Measurements from ENCODE around the gene MAML3. TPM values are rescaled to one million over a fixed set of nuclear protein-coding genes. Genes with fewer than 3 reads are reported as not detected.

Gene MAML3
- total RNA-seq, 1 experiment from 2014 or later, result 2.4 TPM

DNA sequence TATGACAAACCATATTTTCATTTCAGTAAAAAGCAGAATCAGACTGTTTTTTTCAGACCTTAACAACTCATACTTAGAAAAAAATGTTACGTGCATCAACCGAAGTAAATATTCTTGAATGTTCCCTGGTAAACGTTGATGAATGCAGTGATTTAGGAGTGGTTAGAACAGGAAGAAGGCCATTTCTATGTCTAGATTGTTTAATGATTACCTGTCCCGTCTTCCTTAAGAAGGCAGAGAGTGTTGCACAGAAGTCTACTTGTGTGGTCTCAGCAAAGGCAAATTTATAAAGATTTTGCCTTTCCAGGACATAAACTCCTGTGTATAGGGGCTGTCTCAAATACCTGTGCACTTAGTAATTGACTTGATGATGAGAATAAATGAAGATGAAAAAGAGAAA, 353.9 kb downstream of the MAML3 start:
- DNase-seq (ENCODE audit: low read depth, low spot score), result no peak
- in situ Hi-C loops (cut with HindIII; ENCODE audit: low pct_unique_long_range_greater_than_20kb, low sequenced_read_pairs), result no loop called here

DNA sequence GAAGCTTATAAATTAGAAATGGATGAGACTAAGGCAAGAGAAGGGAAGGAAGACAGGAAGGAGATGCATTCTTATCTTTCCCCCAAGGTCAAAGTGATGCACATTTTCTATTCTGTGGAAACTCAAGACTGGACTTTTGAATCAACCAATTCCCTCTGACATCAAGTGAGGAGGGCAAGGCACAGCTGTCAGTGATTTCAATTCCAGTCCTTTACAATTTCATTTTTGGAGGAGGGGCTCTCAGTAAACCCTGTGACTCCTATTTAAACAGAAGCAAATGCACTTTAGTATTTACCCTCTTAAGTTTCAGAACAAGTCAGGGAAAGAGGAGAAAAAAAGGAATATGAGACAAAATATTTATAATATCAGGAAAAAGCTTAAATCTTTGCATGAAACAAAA, 354.4 kb downstream of the MAML3 start:
- in situ Hi-C loops (cut with HindIII; ENCODE audit: low pct_unique_long_range_greater_than_20kb, low sequenced_read_pairs), result no loop called here

DNA sequence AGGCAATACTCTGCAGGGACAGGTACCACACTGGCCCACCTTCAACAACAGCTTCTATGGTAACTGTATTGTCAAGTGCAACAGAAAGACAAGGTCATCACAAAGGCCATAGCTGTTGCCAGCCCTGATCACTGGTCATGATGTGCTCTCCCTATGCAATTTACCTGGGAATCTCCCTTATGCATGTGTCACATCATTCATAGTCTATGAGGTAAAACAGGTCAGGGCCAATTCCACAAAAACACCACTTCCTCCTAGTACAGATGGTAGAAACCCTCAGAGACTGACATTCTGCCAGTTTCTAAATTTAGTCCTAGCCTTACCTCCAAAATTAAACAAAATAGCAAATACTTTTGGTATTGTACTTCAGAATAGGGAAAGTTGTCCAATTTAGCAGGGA, 355.5 kb downstream of the MAML3 start:
- DNase-seq (ENCODE audit: low read depth, low spot score), result no peak
- in situ Hi-C loops (cut with HindIII; ENCODE audit: low pct_unique_long_range_greater_than_20kb, low sequenced_read_pairs), result no loop called here

More for the DNA sequence above, 354.4 kb downstream of the MAML3 start:
- DNase-seq (ENCODE audit: low read depth, low spot score), result no peak

DNA sequence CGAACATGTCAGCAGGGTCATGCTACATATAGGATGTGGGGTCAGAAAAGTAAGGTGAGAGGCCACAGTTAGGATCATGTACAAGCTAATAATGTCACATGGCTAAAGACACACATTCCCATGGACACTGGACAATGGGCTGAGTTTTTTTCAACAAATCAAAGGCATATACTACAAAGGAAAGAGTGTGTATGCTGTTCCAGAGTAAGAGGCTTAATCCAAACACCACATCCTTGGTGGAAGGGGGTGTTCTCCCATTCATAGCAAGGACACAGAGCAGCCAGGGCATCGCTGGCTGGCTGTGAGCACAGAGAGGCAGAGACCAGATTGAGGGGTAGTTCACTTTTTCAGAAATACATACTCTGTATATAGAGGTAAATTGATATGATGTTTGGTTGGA, 356.7 kb downstream of the MAML3 start:
- in situ Hi-C loops (cut with HindIII; ENCODE audit: low pct_unique_long_range_greater_than_20kb, low sequenced_read_pairs), result no loop called here
- DNase-seq (ENCODE audit: low read depth, low spot score), result peak; percentile 50

DNA sequence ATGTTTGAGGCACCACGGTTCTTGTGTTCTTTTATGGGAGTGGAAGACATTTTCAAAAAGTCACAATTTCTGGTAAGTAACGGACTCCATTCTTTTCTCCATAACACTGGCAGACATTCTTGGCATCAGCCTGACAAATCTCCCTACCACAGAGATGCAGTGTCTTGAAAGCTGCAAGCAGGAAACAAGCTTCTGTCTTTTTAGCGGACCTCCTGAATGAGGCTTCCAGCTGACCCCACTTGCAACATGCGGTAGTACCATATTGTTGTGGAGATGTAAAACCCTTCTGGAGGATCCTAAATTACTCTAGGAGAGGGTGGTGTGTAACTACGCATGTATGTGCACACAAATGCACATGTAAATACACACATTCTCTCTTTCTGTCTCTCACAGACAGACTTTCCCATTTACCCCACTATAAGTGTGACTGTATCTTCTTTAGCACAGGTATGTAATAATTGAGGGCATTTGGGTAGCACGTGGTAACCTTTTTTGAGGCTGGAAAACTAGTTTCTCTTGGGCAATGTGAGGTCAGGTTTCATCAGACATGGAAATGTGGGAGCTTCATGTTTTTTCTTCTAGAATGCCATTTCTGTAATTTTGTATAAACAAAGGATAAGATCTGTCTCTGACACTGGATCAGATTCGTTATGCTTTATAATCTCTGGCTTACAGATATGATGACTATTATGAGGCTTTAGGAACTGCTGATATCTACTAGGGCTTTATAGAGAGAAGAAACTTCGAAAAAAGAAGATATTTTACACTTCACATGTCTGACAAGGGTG, 358.3 kb downstream of the MAML3 start:
- no peak for DNase-seq (ENCODE audit: low read depth, low spot score)
- in situ Hi-C loops (cut with HindIII; ENCODE audit: low pct_unique_long_range_greater_than_20kb, low sequenced_read_pairs), result no loop called here

DNA sequence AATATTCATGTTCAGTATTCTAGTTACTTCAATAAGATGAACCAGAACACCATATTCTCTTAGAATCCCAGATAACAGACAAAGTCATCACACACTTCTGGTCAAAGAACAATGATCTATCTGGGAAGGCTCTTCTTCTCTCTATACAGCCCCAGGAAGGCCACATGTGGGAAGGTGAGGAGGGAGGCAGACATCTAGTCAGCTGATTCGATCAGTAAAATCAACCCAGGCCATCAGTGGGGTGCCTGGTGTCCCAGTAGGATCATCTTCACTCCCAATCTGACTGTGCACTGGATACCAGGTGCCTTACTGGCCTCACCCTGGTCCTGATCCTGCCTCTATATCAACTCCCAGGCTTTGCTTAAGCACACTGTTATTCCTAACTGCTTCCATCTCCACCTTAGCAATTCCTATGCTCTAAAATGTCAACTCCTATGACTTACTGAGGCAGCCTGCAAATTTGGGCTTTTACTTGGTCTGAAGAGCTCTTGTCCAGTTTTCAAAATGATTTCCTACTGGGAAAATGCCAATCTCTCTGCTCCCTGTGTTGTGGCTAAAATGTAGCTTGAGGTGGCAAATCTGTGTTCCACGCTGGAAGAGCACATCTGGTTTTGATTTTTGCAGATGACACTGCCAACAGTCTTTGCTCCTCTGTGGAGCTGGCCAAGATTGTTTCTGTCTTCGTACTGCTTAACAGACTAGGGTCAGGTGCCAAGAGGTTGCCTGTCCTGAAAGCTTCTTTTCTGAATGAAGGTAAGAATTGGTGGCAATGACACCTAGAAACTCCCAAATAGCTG, 359.6 kb downstream of the MAML3 start:
- DNase-seq (ENCODE audit: low read depth, low spot score), result no peak
- in situ Hi-C loops (cut with HindIII; ENCODE audit: low pct_unique_long_range_greater_than_20kb, low sequenced_read_pairs), result no loop called here

DNA sequence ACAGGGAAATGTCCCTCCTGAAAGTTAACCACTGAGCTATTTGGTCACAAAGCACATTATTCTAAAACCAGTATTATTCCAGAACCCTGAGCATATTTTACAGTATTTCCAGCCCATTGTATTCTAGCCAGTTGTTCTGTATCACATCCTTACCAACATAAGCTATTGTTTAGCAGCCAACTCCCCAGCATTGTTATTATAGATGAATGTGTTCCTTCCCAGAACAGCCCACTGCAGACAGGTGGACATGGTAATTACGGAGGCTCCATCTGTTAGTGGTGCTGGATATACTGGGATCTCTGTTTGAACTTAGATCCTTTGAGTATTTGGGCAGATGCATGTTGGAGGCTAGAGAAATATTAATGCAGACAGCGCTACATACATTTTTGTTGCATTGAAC, 362.3 kb downstream of the MAML3 start:
- in situ Hi-C loops (cut with HindIII; ENCODE audit: low pct_unique_long_range_greater_than_20kb, low sequenced_read_pairs), result no loop called here

DNA sequence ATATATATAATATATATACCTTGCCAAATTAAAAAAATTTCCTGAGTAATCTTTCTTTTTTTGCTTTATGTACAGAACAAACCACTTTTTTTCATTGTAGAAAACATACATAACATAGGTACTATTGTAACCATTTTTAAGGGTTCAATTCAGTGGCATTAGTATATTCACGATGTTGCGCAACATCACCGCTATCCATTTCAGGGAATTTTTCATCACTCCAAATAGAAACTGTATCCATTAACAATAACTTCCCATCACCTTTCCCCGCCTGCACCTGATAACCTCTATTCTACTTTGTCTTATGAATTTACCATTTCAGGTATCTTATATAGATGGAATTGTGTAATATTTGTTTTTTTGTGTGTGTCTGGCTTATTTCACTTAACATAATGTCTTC, 363.7 kb downstream of the MAML3 start:
- in situ Hi-C loops (cut with HindIII; ENCODE audit: low pct_unique_long_range_greater_than_20kb, low sequenced_read_pairs), result no loop called here
- no peak for DNase-seq (ENCODE audit: low read depth, low spot score)

More for the DNA sequence above, 362.3 kb downstream of the MAML3 start:
- no peak for DNase-seq (ENCODE audit: low read depth, low spot score)

DNA sequence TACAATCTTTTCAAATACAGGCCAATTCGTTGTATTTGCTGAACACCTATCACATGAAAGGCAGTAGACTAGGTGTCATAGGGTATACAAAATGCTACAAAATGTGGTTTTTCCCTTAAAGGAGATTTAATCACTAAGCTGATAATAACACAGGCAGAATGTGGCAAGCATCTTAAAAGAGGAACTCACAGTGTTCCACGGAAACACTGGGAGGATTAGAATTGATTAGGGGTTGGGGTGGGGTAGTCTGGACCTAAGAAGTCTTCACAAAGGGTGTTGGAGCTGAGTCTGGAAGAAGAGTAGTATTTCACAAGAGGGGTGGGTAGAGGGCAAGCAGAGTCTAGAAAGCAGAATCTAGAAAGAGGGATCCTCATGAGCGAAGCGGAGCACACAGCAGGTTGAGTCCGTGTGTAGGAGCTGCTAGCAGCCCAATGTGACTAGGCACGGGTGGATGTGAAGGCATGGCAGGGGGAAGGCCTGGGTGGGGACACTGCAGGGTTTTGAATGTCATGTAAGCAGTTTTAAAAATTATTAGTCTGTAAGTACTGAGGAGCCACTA, 364.8 kb downstream of the MAML3 start:
- DNase-seq (ENCODE audit: low read depth, low spot score), result no peak
- in situ Hi-C loops (cut with HindIII; ENCODE audit: low pct_unique_long_range_greater_than_20kb, low sequenced_read_pairs), result no loop called here

DNA sequence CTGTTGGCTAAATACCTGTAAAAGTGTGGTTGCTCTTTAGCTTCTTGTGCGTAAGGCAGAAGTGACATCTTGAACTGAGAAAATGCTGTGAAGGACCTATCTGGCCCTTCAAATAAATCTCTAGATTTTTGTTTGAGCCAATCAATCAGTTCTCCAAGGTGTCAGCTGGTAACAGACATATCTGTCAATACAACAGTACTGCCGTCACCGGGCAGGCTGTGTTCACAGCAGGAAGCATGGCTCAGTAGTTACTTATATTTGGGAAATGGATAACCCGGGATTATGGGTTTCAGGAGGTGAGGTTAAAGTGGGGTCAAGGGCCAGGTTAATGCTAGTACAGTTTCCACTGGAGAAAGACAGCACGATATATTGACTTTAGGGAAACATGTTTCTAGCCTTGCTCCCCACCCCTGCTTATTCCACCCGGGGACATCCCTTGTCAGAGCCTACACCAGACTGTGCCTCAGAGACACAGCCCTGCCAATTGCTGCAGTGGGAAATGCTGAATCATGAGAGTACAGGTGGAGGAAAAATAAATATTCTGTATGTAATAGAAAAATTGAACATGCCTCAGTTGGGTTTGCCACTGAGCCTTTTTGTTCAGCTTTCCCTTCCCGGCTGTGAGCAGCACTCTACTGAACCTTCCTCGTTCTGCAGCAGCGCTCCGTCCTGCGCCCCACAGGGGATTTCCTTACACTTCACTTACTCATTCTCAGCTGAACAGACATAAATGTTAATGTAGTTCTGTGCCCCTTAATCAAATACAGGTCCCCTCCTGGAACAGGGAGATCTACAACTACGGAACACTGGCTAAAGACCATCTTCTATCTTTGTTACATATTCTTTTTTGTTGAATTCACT, 367.3 kb downstream of the MAML3 start:
- in situ Hi-C loops (cut with HindIII; ENCODE audit: low pct_unique_long_range_greater_than_20kb, low sequenced_read_pairs), result no loop called here
- no peak for DNase-seq (ENCODE audit: low read depth, low spot score)

DNA sequence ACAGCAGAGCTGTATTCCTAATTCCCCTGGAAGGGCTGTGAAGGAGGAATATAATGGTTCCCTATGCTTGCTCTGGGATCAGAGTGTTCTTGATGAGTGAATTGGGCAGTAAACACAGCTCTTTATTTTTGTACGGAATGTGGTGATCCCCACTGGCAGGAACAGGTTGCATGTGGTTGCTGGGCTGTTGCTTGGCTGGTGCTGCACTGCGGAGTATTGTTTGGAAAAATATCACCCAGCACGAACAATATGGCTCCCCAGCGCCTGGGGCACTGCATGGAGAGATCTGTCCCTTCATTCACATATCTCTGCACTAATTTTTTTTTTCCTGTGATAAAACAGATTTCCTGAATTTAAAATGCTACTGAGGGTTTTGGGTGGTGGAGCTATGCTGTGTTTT, 368.6 kb downstream of the MAML3 start:
- in situ Hi-C loops (cut with HindIII; ENCODE audit: low pct_unique_long_range_greater_than_20kb, low sequenced_read_pairs), result no loop called here
- DNase-seq (ENCODE audit: low read depth, low spot score), result no peak

DNA sequence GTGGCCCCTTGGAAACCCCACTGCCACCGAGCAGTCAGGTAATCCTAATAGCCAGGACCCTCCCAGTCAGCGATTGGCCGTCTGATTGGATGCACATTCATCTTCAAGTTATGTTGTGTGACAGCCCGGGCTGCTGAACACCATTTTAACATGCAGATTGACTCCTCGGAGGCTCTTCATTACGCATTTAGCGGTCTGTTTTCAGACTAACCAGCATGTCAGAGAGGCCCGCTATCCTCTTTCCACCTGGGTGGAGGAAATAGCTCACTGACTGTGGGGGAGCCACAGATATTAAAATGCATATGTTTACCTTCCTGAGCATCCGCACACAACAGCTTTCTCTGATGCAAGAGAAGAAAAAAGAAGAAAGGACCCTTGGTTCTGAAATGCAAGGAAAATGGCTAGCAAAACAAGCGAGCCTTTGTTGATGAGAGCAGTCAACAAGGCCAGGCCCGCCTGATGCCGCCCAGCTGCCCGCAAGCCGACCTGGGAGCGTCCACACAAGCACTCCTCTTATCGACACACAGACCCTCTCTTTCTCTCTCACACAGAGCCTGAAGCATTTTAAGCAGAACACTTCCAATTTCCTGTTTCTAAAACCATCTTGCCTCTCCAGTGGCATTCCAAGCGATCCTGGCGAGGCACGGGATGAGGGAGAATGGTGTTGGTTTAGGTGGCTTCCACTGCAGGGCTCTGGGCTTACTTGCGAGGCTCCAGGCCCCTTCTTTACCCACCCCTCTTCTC, 370.1 kb downstream of the MAML3 start:
- DNase-seq (ENCODE audit: low read depth, low spot score), result peak; percentile 99
- in situ Hi-C loops (cut with HindIII; ENCODE audit: low pct_unique_long_range_greater_than_20kb, low sequenced_read_pairs), result no loop called here

DNA sequence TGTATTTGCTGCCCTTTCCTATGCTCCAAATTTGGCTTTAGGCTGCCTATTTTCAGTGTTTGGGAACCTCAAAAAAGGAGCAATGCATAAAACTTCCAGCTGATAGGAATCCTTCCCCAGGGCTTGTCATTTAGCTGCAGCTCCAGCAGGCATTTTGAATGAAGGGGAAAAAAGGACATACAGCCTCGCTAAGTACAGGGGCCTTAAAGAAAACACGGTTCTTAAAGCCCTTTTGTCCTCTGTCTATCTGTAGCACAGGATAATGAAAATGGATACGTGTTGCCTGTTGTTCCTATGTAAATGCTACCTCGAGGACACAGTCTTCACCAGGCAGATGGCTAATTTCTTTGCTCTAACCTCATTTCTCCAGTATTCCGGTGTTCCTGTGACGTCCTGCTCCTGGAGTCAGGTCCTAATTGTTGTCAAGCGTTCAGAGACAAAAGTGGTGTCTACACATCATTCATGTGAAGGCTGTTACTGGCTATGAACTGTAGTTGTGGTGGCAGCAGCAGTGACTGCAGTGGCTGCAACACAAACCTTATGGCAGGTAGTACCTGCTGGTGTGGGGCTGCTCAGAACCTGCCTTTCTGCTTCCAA, 371.0 kb downstream of the MAML3 start:
- DNase-seq (ENCODE audit: low read depth, low spot score), result peak; percentile 26
- in situ Hi-C loops (cut with HindIII; ENCODE audit: low pct_unique_long_range_greater_than_20kb, low sequenced_read_pairs), result no loop called here

DNA sequence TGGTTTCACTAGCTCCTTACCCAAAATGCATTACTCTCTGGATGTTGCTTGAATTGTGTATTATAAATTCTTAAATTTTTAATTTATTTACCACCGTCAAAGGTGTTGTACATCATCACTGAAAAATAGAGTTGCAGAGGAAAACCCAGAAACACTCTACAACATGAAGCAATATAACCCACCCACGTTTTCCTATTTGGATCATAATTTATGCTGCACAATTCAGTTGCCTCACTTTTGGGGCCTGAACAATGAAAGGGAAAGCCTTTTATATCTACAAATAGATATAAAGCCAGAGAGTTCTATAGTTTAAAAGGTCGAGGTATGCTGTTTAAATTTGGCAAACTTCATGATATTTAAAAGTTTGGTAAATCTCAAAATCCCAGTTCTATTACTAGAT, 372.9 kb downstream of the MAML3 start:
- in situ Hi-C loops (cut with HindIII; ENCODE audit: low pct_unique_long_range_greater_than_20kb, low sequenced_read_pairs), result no loop called here
- DNase-seq (ENCODE audit: low read depth, low spot score), result no peak

DNA sequence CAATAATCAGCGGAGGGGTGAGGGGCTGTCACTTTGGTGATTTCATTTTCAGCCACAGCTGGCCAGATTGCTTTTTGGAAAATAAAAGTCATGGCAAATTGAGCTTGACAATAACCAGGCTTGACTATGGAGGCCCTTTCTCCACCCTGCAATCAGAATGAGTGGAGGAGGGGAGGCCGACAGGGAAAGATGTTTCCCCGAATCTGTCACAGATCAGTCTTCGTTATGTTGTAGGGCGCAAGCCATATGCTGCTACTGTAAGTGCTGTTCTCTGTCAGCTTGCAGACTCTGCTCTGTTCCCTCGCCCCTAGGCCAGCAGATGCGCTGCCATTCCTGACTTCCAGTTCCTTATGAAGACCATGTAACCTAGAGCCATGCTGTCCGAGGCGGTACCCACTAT, 374.3 kb downstream of the MAML3 start:
- no peak for DNase-seq (ENCODE audit: low read depth, low spot score)
- in situ Hi-C loops (cut with HindIII; ENCODE audit: low pct_unique_long_range_greater_than_20kb, low sequenced_read_pairs), result no loop called here

DNA sequence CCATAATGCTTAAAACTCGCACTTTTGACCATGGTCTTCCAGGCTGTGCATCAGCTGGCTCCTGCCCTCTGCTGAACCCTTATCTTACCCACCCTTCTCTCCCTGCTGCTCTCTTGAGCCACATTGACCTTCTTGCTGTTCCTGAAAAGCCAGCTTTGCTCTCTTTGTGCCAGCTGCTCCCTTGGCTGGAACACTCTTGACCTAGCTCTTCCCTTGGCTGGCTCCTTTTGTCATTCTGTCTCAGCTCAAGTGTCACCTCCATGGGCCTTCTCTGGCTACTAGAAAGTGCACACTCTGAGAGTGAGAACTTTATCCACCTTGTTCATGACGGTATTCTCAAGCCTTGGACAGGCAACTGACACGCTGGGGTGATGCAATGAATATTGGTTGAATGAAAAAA, 376.2 kb downstream of the MAML3 start:
- no peak for DNase-seq (ENCODE audit: low read depth, low spot score)
- in situ Hi-C loops (cut with HindIII; ENCODE audit: low pct_unique_long_range_greater_than_20kb, low sequenced_read_pairs), result no loop called here

DNA sequence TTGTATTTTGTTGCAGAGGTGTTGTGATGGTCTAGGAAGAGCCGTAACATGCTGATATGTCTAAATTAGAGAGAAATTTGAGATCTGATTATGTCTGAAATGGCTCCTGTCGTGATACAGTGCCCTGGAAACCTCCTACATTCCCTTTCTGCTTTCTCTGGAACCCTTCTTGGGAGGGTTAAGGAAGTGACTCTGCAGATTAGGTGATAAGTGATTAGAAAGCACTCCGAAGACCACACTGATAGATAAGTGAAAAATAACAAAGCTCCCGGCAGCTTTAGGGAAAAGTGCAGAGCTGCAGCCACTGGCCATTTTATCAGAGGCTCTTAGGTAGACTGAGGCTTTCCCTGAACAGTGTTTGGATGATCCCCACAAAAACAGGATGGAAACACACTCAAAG, 377.7 kb downstream of the MAML3 start:
- in situ Hi-C loops (cut with HindIII; ENCODE audit: low pct_unique_long_range_greater_than_20kb, low sequenced_read_pairs), result no loop called here
- no peak for DNase-seq (ENCODE audit: low read depth, low spot score)
